Eye (tissue), 1 donor: ENCODE data around the gene LRP10.

Experiments used
- DNase-seq: peaks from one replicate; pipeline ENCODE4 v3.0.0-alpha.2; 2015

Gene LRP10

DNA sequence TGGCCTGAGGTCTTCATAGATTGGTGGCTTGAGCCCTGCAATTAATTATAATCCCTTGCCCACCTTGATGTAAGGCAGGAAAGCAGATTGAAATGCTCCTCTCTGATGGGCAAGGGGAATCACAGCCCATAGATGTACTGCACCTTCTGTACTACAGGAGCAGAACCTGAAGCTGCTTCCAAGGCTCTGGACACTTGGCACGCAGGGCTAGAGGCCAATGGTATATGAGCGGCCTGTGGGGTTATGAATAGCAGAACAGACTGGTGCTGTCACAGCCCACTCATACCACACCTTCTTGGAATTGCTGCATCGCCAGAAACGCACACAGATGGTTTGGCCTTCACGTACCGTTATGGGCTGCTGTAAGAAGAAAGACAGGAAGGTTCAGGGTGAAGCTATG, 49.2 kb downstream of the LRP10 start:
- DNase-seq: no peak

DNA sequence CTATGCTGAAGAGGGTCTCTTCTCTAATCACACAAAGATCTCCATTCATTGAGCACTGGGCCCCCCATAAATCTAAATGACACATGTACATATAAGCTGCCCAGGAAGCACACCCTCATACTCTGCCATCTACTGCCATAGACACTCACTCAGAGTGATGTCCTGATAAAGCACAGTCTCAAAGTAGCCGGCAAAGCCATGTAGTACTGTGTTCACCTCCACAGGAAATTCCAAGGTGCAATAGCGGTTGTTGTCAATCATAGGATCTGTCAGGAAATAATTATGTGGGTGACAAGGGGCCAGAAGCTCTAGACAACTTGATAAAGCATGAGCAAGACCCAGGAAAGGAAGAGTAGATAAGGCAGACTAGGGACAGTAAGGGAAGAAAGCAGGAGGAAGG, 50.8 kb downstream of the LRP10 start:
- DNase-seq: no peak

GRCh38 chr14:22923746-22924145, 52.2 kb downstream of the LRP10 start:
- DNase-seq: no peak

GRCh38 chr14:22925513-22925912, 54.0 kb downstream of the LRP10 start:
- no peak for DNase-seq

DNA sequence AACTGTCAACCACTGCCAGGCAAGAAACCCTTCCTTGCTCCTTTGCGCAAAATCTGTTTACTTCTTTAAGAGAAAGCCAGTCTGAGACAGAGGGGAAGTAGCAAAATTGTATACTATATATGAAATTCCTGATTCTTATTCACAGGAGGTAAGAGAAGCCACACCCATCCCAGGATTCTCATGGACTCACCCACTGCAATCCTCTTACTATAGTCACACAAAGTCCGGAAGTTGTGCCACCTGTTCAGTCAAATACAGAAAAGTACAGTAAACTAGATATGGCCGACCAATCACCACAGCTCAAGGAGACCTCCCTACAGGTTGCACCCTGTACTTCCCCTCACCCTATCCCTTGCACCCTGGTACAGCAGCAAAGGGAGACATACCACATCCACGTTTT, 54.8 kb downstream of the LRP10 start:
- DNase-seq: no peak

GRCh38 chr14:22928237-22929103, 56.9 kb downstream of the LRP10 start:
- no peak for DNase-seq

DNA sequence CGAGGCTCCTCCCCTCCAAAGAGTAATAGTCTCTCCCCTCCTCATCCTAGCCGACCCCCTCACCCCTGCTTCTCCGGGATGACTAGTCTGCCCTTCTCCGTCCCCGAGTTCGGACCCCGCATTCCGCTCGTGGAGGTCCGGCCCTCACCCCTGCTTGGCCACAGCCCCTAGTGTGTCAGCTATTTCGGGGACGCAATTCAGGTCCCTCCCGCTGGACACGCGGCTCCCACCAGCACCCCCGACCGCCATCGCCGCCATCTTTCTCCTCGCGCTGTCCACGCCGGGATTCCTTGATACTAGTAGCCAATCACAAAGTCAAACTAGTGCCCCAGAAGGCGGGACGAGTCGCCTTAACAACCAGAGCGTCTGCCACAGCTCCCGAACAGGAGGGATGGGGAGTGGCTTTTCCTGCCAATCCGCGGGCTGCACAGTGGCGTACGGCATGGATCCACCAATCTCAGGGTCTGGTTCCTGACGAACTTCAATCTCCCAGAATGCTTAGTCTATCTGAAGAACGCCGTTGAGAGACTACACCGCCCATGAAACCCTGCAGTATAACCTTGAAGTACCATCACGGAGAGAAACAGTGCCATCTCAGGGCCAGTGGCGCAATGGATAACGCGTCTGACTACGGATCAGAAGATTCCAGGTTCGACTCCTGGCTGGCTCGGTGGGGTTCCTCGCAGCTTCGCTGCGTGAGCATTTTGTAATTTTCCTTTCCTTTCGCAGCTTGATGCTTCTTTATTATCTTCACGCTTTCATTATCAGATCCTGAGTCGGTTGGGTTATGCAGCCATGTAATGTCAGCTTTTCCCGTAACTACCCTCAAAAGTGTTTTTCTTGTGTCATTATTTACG, 57.8 kb downstream of the LRP10 start, which contains the start of gene PRMT5:
Gene PRMT5, minus strand, starts transcription at position 273 of the 857 bp plus-strand sequence. Its CDS starts 15 bp downstream, at position 258.
- DNase-seq: peak; percentile 100

GRCh38 chr14:22929961-22930364, 58.4 kb downstream of the LRP10 start:
- DNase-seq: no peak
